Panc1 (cell line): ENCODE measurements around the gene ANKRD18B.
"Not testable (repeated sequence)": the region's sequence is repeated elsewhere in the genome, so short reads cannot be mapped to it uniquely, and the experiment has no call there.

Source experiments
- POLR2AphosphoS5 ChIP-seq: IDR thresholded peaks from 2 replicates; pipeline ENCODE4 v1.6.1; 2012; ENCODE audit warnings: mild to moderate bottlenecking, low read depth, low read length, moderate library complexity
- SIN3A ChIP-seq: IDR thresholded peaks from 2 replicates; pipeline ENCODE4 v1.6.1; 2012; ENCODE audit warnings: low read depth, mild to moderate bottlenecking, low read length, moderate library complexity, borderline replicate concordance; ENCODE audit not compliant: insufficient read depth
- TCF7L2 ChIP-seq: IDR thresholded peaks from 2 replicates; pipeline ENCODE4 v1.6.1; 2011; ENCODE audit warnings: mild to moderate bottlenecking, low read depth, low read length, inconsistent platforms
- TF ChIP-seq, protein P1 (sequence below): fragments of 450-650 bp; IDR thresholded peaks from 2 replicates; pipeline ENCODE4 v1.5.1; 2017; ENCODE audit warnings: mild to moderate bottlenecking
- TF ChIP-seq, protein P2 (sequence below), 2 experiments: IDR thresholded peaks; 2 replicates each; pipeline ENCODE4 v1.6.1; 2011 to 2012; ENCODE audit warnings: low read depth in 2 of 2, control low read depth in 1 of 2, low read length in 1 of 2, mild to moderate bottlenecking in 1 of 2, moderate library complexity in 1 of 2; ENCODE audit not compliant: insufficient read depth in 1 of 2

DNA sequence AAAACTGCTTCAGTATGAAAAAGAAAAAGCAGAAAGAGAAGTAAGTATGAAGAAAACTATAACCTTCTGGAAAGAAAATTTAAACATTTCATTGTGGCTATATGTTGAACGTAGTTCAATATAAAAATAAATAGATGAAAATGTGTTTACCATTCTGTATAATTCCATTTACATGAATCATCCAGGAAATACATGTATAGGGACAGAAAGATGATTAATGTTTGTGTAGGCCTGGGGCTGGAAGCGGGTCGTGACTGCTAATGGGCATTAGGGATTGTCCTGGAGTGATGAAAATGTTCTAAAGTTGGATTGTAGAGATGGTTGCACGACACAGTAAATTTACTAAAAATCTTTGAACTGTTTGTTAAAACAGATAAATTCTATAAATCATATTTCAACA is 24.8 kb downstream of the ANKRD18B start:
- TF ChIP-seq, protein P1, sequence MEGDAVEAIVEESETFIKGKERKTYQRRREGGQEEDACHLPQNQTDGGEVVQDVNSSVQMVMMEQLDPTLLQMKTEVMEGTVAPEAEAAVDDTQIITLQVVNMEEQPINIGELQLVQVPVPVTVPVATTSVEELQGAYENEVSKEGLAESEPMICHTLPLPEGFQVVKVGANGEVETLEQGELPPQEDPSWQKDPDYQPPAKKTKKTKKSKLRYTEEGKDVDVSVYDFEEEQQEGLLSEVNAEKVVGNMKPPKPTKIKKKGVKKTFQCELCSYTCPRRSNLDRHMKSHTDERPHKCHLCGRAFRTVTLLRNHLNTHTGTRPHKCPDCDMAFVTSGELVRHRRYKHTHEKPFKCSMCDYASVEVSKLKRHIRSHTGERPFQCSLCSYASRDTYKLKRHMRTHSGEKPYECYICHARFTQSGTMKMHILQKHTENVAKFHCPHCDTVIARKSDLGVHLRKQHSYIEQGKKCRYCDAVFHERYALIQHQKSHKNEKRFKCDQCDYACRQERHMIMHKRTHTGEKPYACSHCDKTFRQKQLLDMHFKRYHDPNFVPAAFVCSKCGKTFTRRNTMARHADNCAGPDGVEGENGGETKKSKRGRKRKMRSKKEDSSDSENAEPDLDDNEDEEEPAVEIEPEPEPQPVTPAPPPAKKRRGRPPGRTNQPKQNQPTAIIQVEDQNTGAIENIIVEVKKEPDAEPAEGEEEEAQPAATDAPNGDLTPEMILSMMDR, result not testable (repeated sequence)
- TF ChIP-seq POLR2AphosphoS5, TCF7L2, SIN3A: not testable (repeated sequence)
- TF ChIP-seq, protein P2, sequence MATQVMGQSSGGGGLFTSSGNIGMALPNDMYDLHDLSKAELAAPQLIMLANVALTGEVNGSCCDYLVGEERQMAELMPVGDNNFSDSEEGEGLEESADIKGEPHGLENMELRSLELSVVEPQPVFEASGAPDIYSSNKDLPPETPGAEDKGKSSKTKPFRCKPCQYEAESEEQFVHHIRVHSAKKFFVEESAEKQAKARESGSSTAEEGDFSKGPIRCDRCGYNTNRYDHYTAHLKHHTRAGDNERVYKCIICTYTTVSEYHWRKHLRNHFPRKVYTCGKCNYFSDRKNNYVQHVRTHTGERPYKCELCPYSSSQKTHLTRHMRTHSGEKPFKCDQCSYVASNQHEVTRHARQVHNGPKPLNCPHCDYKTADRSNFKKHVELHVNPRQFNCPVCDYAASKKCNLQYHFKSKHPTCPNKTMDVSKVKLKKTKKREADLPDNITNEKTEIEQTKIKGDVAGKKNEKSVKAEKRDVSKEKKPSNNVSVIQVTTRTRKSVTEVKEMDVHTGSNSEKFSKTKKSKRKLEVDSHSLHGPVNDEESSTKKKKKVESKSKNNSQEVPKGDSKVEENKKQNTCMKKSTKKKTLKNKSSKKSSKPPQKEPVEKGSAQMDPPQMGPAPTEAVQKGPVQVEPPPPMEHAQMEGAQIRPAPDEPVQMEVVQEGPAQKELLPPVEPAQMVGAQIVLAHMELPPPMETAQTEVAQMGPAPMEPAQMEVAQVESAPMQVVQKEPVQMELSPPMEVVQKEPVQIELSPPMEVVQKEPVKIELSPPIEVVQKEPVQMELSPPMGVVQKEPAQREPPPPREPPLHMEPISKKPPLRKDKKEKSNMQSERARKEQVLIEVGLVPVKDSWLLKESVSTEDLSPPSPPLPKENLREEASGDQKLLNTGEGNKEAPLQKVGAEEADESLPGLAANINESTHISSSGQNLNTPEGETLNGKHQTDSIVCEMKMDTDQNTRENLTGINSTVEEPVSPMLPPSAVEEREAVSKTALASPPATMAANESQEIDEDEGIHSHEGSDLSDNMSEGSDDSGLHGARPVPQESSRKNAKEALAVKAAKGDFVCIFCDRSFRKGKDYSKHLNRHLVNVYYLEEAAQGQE (IDR thresholded peaks at IDR 0.05; ENCODE audit: insufficient read depth in 1 of 2, low read depth in 2 of 2, low read length in 1 of 2), result not testable (repeated sequence)
